ENCODE results near the gene LPP.

- no peak for TF ChIP-seq GATA2 (IDR thresholded peaks at IDR 0.05; ENCODE audit: low read depth, low read length)
- no peak for TF ChIP-seq GATA3 (IDR thresholded peaks at IDR 0.05; ENCODE audit: low read depth, low read length)
Measured at GRCh38 chr3:188431040-188431439, 277.1 kb downstream of the LPP start.

All from SH-SY5Y (cell line).